GM19395 (cell line): ENCODE results near the gene IL7R.
"Not testable (repeated sequence)": the region's sequence is repeated elsewhere in the genome, so short reads cannot be mapped to it uniquely, and the experiment has no call there.

Experiments used
- ATAC-seq: cut with Tn5 transposase; IDR thresholded peaks from one replicate; pipeline ENCODE4 v1.9.1; 2021; ENCODE audit warnings: mild to moderate bottlenecking, moderate library complexity; ENCODE audit not compliant: unreplicated experiment

Gene IL7R

GRCh38 chr5:35838370-35839042 lies 18.2 kb upstream of the IL7R start:
- ATAC-seq = no peak

DNA sequence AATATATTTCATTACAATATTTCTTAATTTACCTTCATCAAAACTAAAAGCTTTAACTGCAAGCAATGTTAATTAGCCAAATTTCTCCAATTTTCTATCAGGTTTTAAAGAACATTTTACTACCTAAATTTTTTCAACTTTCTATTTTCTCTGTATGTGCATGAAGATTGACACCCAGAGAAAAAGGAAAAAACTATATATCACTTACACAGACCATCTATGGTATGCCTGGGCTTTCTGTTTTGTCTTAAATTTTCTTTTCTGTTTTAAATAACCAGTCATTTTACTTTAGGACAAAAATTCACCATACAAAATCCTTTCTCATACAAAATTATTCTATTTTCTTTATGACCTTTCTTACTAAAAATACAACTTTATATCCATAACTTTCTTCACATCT lies 13.8 kb upstream of the IL7R start:
- ATAC-seq = no peak

DNA sequence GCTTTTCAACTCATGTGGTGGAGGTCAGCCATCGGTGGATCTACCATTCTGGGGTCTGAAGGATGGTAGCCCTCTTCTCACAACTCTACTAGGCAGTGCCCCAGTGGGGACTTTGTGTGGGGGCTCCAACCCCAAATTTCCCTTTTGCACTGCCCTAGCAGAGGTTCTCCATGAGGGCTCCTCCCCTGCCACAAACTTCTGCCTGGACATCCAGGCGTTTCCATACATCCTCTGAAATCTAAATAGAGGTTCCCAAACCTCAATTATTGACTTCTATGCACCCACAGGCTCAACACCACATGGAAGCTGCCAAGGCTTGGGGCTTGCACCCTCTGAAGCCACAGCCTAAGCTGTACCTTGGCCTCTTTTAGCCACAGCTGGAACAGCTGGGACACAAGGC lies 11.2 kb upstream of the IL7R start:
- ATAC-seq = not testable (repeated sequence)

- no peak for ATAC-seq
Measured at GRCh38 chr5:35847491-35847890, 9.2 kb upstream of the IL7R start.

DNA sequence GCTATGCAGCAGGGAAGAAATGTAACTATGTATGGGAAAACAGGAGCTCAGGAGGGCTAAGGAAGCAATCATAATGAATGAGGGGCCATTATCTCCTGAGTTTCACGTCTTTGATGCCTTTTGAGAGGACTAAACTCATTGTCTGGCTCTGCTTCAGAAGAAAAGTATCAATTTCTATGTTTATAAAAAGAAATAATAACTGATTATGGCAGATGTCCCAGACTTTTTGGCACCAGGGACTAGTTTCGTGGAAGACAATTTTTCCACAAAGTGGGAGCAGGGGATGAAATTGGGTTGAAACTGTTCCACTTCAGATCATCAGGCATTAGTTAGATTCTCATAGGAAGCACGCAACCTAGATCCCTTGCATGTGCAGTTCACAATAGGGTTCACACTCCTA lies 8.7 kb upstream of the IL7R start:
- no peak for ATAC-seq

DNA sequence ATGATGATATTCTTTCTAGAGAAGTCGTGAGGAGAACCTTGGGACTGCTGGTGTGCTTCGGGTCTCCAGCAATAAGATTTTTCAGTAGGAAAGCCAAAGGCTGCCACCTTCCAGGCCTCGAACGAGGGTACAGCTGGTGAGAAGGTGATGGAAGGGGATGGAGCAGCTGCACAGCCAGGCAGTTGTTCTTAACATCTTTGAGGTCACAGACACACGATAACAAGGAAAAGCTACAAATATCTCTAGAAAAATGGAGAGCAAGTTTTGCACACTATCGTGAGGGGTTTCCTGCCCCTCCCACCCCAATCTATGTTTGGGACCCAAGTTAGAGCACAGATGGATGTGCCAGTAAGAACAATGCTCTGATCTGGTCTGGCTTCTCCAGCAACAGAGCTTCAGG lies 6.8 kb upstream of the IL7R start:
- ATAC-seq = no peak

- no peak for ATAC-seq
Measured at GRCh38 chr5:35850967-35851680, 5.6 kb upstream of the IL7R start.

DNA sequence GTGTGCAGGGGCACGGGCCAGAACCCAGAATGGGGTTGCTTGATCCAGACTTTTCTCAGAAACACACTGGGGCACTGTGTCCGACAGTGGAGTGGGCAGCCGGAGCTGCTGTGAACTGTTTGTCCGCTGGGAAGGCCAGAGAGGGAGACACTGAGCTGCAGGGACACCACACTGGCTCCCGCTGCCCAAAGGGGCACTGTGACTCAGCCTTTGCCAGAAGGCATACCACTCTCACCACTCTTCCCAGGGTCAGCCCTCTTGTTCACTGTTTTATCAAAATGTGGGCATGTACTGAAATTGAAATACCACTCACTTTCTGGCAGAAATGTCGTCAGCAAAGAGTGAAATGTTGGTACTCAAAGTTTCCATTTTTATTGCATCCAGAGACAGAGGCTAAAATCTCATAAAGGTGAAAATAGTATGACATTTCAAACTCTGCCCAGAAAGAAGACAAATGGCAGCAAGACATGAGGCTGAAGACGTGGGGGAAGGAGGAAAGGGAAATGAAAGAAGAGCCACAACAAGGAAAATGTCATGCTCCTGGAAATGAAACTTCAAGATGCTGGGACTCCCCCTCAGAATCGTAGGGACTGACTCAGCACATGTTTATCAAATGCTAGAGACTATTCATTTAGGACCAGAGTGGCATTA lies 4.5 kb upstream of the IL7R start:
- peak; percentile 47 for ATAC-seq

DNA sequence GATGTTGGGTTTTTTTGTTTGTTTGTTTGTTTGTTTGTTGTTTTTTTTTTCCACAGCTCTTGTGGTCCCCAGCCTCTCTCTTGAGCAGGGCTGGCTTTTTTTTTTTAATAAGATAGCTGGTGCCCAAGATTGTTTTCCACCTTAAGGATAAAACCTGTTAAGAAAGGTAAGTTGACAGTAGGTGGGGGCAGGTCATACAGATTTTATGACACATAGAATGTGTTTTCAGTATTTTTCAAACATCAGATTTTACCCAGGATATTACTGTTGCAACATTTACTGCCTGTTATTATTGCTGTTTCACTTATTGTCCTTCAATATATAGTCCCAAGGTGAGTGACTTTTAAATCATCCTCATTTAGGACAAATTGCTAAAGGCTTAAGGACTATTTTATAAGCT lies 3.9 kb upstream of the IL7R start:
- ATAC-seq = no peak

DNA sequence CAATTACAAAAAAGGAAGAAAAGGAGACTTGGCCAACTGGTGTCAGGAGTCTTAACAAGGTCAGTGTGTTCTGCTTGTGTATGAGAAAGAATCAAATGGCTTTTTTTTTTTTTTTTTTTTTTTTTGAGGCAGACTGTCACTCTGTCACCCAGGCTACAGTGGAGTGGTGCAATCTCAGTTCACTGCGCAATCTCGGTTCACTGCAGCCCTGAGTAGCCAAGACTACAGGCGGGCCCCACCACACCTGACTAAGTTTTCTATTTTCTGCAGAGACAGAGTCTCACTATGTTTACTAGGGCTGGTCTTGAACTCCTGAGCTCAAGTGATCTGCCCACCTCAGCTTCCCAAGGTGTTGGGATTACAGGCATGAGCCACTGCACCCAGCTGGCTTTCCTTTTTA lies 3.1 kb upstream of the IL7R start:
- no peak for ATAC-seq

- no peak for ATAC-seq
Measured at GRCh38 chr5:35854248-35854647, 2.4 kb upstream of the IL7R start.

DNA sequence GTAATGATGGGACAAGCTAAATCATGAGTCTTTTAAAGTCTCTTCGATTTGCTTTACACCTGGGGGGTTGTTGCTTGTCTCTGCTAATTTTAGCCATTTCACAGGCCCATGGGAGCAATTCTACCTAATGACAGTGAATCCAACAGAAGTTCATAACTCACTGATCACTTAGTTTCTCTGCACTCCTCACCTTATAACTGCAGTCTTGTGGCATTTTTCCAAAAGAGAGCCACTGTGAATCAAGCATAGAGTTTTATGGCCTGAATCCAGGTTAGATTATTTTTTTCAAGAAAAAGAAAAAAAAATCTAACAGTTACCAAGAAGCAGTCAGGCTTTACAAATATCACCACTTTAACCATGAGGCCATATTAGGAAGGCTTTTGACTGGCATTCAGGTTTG lies 1.5 kb upstream of the IL7R start:
- ATAC-seq = no peak

DNA sequence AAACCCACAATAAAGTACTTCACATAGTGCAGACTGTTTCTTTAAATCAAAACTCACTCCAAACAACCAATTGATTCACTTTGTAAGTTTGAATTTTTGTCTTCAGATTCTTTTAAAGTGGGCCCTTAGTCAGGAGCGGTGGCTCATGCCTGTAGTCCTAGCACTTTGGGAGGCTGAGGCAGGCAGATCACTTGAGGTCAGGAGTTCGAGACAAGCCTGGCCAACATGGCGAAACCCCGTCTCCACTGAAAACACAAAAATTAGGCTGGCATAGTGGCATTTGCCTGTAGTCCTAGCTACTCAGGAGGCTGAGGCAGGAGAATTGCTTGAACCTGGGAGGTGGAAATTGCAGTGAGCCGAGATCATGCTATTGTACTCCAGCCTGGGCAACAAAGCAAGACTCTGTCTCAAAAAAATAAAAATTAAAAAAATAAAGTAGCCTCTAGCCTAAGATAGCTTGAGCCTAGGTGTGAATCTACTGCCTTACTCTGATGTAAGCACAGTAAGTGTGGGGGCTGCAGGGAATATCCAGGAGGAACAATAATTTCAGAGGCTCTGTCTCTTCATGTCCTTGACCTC lies 416 bp upstream of the IL7R start:
- ATAC-seq = not testable (repeated sequence)

DNA sequence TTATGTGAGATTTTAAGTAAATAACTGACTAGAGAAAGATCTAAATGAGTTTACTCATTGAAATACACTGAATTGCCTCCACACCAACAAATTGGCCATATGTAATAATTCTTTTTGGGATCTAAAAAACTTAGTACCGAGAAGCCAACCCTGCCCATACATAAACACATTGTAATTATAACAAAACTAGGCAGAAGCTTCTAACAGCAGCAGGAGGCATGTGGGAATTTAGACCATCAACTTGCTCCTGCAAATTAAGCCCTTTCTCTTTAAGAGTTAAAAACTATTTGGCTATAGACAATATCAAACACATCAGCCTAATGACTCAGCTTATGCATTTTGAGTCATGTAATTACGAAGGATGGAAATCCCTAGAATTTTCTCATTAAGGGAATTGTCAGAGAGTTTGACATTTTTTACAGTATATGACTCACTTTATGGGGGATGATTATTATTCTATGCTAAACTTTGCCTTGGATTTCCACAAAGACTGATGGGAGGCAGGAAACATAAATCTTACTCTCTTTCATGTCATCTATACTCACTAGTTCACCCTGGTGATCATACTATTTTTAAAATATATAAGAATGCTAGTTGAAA lies 1.0 kb downstream of the IL7R start:
- ATAC-seq = no peak

DNA sequence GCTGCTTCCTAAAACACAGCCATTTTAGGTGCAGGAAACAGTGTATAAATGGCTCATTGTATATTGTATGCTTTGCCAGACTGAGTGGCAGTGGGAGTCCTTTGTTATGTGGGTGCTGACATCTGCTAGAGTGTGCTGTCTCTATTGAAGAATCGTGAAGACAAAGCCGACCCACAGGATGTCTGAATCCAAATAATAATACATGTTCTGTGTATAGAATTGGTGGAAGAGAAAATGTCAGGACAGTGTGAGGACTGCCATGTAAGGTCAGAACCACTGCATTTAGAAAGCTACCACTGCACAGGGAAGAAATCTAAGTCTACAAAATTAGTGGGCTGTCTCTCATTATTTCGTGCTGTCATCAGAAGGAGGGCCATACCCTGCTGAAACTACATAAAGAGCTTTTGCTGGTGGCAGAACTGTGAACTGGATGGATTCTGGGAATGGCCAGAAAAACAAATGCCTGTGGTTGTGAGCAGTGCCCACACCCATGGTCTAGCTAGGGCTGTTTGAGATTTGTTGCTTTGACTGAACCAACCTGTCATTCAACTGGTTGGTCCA lies 2.5 kb downstream of the IL7R start:
- ATAC-seq = no peak

DNA sequence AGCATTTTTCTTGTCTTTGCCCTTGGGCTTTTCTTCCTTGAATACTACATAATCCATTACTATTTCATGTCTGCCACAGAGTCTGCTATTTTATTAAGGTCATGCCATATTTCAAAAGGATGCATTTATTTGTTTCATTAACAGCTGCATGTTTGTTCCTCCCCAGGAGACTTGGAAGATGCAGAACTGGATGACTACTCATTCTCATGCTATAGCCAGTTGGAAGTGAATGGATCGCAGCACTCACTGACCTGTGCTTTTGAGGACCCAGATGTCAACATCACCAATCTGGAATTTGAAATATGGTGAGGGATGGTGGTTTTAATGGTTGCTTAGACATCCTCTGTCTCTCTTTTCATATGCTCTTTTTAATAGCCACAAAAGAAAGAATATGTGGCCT lies 4.0 kb downstream of the IL7R start:
- no peak for ATAC-seq

DNA sequence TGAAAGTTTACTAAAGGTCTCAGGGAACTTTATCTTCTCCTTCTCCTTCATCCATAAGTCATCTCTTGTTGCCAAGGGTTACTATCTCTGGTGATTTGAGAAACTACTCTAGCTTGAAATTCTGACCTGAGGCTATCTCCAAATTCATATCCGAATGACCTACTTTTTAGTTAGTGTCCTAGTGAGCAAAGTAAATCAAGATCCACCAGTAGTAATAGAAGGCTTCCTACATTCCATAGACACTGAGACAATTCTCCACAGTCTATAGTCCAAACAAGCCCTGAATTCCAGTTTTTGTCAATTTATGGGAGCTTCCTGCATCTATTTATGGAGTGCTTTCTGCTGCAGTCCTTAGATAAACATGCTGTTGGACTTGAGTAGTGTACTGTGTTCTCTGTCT lies 5.0 kb downstream of the IL7R start:
- ATAC-seq = no peak

GRCh38 chr5:35862126-35862525 lies 5.4 kb downstream of the IL7R start:
- ATAC-seq = no peak

GRCh38 chr5:35863159-35863558 lies 6.5 kb downstream of the IL7R start:
- ATAC-seq = peak; percentile 63

GRCh38 chr5:35867998-35868397 lies 11.3 kb downstream of the IL7R start:
- ATAC-seq = no peak

DNA sequence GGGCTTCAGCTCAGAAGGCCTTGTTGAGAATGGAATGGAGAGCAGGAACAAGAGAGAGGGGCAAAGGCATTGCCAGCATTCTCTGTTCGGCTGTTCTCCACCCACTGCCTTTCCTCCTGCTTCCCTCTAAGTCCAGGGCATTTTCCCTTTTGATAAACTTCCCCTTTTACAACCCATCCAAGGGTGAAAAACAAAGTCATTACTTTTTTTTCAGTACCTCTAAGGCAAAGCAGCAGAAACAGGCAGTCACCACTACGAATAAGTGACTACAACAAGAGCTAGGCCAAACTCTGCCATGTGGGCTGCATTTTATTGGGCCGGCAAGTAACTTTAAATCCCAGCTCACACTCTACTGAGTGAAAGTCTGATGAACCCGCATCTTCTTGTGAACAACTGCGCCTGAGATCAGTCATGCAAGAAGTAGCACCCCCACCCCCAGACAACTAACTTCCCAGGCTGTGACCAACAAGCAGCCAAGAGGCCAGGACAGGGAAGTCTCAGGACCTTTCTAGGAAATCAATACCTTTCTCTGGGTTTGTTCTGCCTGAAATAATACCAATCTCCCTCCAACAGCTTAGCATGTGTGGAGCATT lies 13.1 kb downstream of the IL7R start:
- no peak for ATAC-seq
